ENCODE data around the gene ZNF181. TPM values are rescaled to one million over a fixed set of nuclear protein-coding genes. Genes with fewer than 3 reads are reported as not detected.

The ZNF181 gene
- total and polyA plus RNA-seq, 2 donors (not counting 1 experiment from before 2014, with no cell fraction given): 6.6 to 22.0 TPM

GRCh38 chr19:34794066-34794960 is 60.3 kb downstream of the ZNF181 start:
- no peaks in the 10 kb centered on the region for H4K20me1 ChIP-seq (ENCODE audit: control insufficient read depth, extremely low read depth, insufficient read depth, low read length)
- no peak overlapping the region for H2AFZ ChIP-seq (ENCODE audit: low read length)
- no peaks in the 10 kb centered on the region for H3K4me1 ChIP-seq (ENCODE audit: control insufficient read depth, extremely low read depth, insufficient read depth, low read length)
- H3K27ac ChIP-seq (ENCODE audit: insufficient read depth, low read length): no peak overlapping the region
- H3K9ac ChIP-seq (ENCODE audit: insufficient read depth, low read length): no peak overlapping the region
- H3K36me3 ChIP-seq (ENCODE audit: control insufficient read depth, insufficient read depth, low read length): no peaks in the 10 kb centered on the region
- TF ChIP-seq EZH2 (IDR thresholded peaks at IDR 0.05; ENCODE audit: low read length, missing control alignments): no peak
- no peak overlapping the region for H3K4me3 ChIP-seq (replicated peaks in 1 of 4; ENCODE audit: control extremely low read depth in 1 of 4, insufficient read depth in 1 of 4, low read depth in 3 of 4, low read length in 4 of 4)
- DNase-seq (ENCODE audit: low read depth in 2 of 2): no peak
- no peak overlapping the region for H3K4me2 ChIP-seq (ENCODE audit: extremely low read depth, insufficient read depth, low read length)
- H3K27me3 ChIP-seq (ENCODE audit: control insufficient read depth, insufficient read depth, low read length): no peaks in the 10 kb centered on the region
- no peaks in the 10 kb centered on the region for H3K9me3 ChIP-seq (ENCODE audit: control insufficient read depth, insufficient read depth, low read depth, low read length)
- no peaks in the 10 kb centered on the region for H3K79me2 ChIP-seq (ENCODE audit: control insufficient read depth, insufficient read depth, low read length)

Other genes with a start within 250 kb of the ZNF181 start
- 0.50 TPM in 1 of 2 replicates, not detected in the other for gene SCGB2B2, start 57.1 kb upstream of the ZNF181 start, total RNA-seq
- gene SCGB2B2, start 57.1 kb upstream of the ZNF181 start, polyA plus RNA-seq: not detected in 2 replicates
- 13.6 and 21.6 TPM in 2 replicates for gene ZNF302, start 56.6 kb upstream of the ZNF181 start, total RNA-seq
- 8.9 and 14.5 TPM in 2 replicates for gene ZNF302, start 56.6 kb upstream of the ZNF181 start, polyA plus RNA-seq
- gene ZNF599, start 39.0 kb downstream of the ZNF181 start, total RNA-seq: 4.9 and 5.4 TPM in 2 replicates
- gene ZNF599, start 39.0 kb downstream of the ZNF181 start, polyA plus RNA-seq: 4.0 and 4.1 TPM in 2 replicates
- 3.1 and 4.3 TPM in 2 replicates for gene ZNF30, start 192.7 kb downstream of the ZNF181 start, total RNA-seq
- 2.0 and 2.7 TPM in 2 replicates for gene ZNF30, start 192.7 kb downstream of the ZNF181 start, polyA plus RNA-seq
- 3.3 and 5.0 TPM in 2 replicates for gene ZNF792, start 230.0 kb downstream of the ZNF181 start, total RNA-seq
- gene ZNF792, start 230.0 kb downstream of the ZNF181 start, polyA plus RNA-seq: 1.6 and 1.7 TPM in 2 replicates

Measured in fibroblast of lung (primary cell).